GM12878 (cell line): ENCODE results near the gene FDXACB1. TPM values are rescaled to one million over a fixed set of nuclear protein-coding genes. Genes with fewer than 3 reads are reported as not detected.

Source experiments
- ATAC-seq: fragments of 200-7000 bp; cut with Tn5 transposase; 3 replicates; pipeline ENCODE4 v1.9.1; 2020; ENCODE audit warnings: mild to moderate bottlenecking, moderate library complexity
- BruUV-seq: library from RNA; stranded (reverse); fragments of 400-500 nt; replicated peaks from 2 replicates; lab custom pipeline; 2021; lab: Mats Ljungman, UMichigan
- CTCF ChIA-PET: fragments of 300-600 bp; sonication (Branson Sonifier 250); formaldehyde crosslinking; extraction: SDS; loops from one replicate; lab custom pipeline; 2021; ENCODE audit warnings: inconsistent platforms; lab: Yijun Ruan, JAX
- POLR2A ChIA-PET: fragments of 350-600 bp; formaldehyde crosslinking; extraction: SDS; loops from one replicate; lab custom pipeline; 2021; ENCODE audit warnings: inconsistent platforms; lab: Charles Lee
- RAD21 ChIA-PET: fragments of 300-600 bp; sonication (Branson Sonifier 250); formaldehyde crosslinking; loops from one replicate; lab custom pipeline; 2023; ENCODE audit warnings: antibody characterized with exemption; ENCODE audit not compliant: unreplicated experiment; lab: Charles Lee
- SMC1A ChIA-PET: fragments of 300-600 bp; sonication (Branson Sonifier 250); formaldehyde crosslinking; loops from one replicate; lab custom pipeline; 2023; ENCODE audit not compliant: unreplicated experiment, uncharacterized antibody; lab: Charles Lee
- DNase-seq: peaks from one replicate; pipeline ENCODE4 v3.0.0-alpha.2; 2011; ENCODE audit warnings: low read depth, low spot score
- FAIRE-seq: peaks from 3 replicates; lab custom pipeline; 2011; peaks lifted over from hg19 to GRCh38; lab: Jason Lieb, UNC
- H2AFZ ChIP-seq: 2 replicates; pipeline ENCODE4 v1.6.0; 2011; ENCODE audit warnings: low read depth, low read length, control low read depth; ENCODE audit not compliant: control insufficient read depth
- H3K27ac ChIP-seq: 2 replicates; pipeline ENCODE4 v1.5.1; 2011; ENCODE audit warnings: control low read depth; ENCODE audit not compliant: control insufficient read depth, insufficient read depth
- H3K27me3 ChIP-seq, 2 experiments: replicated peaks in 1 of 2; 2 replicates each; pipeline versions ENCODE4 v1.6.0 to v1.6.1; 2011; ENCODE audit warnings: low read length in 1 of 2; ENCODE audit not compliant: control insufficient read depth in 2 of 2, insufficient read depth in 2 of 2
- H3K36me3 ChIP-seq, 2 experiments: 2 replicates each; pipeline ENCODE4 v1.5.1; 2011; ENCODE audit warnings: low read length in 1 of 2; ENCODE audit not compliant: control insufficient read depth in 2 of 2, insufficient read depth in 2 of 2
- H3K4me1 ChIP-seq: 2 replicates; pipeline ENCODE4 v1.6.1; 2011; ENCODE audit warnings: mild to moderate bottlenecking, low read length, moderate library complexity, mixed read lengths; ENCODE audit not compliant: control insufficient read depth, insufficient read depth
- H3K4me2 ChIP-seq: 2 replicates; pipeline ENCODE4 v1.6.0; 2011; ENCODE audit warnings: control low read depth; ENCODE audit not compliant: control insufficient read depth, insufficient read depth
- H3K4me3 ChIP-seq: fragments of 200-600 bp; sonication (generic); 2 replicates; pipeline ENCODE4 v1.5.1; 2016
- H3K79me2 ChIP-seq: 2 replicates; pipeline ENCODE4 v1.6.0; 2011; ENCODE audit warnings: low read length; ENCODE audit not compliant: control insufficient read depth, insufficient read depth
- H3K9ac ChIP-seq: 2 replicates; pipeline ENCODE4 v1.8.0; 2011; ENCODE audit warnings: low read length, control low read depth, mixed read lengths; ENCODE audit not compliant: control insufficient read depth, insufficient read depth
- H3K9me3 ChIP-seq: replicated peaks from 3 replicates; pipeline ENCODE4 v1.5.1; 2011; ENCODE audit warnings: mild to moderate bottlenecking, low read length; ENCODE audit not compliant: control insufficient read depth, insufficient read depth
- H4K20me1 ChIP-seq: 2 replicates; pipeline ENCODE4 v1.6.0; 2011; ENCODE audit not compliant: control insufficient read depth, insufficient read depth
- ATF7 ChIP-seq: fragments of 450-650 bp; IDR thresholded peaks from 2 replicates; pipeline ENCODE4 v1.6.1; 2016; ENCODE audit warnings: low read depth, mild to moderate bottlenecking
- CEBPB ChIP-seq, 2 experiments: fragments of 150-350 bp in 1 of 2; IDR thresholded peaks; 2 replicates each; pipeline ENCODE4 v1.6.1; 2012 to 2014; ENCODE audit warnings: low read depth in 2 of 2, low read length in 2 of 2, borderline replicate concordance in 1 of 2, inconsistent platforms in 1 of 2
- EED ChIP-seq: sonication (generic); IDR thresholded peaks from 2 replicates; pipeline ENCODE4 v1.6.1; 2016; ENCODE audit warnings: antibody characterized with exemption, low read depth
- EGR1 ChIP-seq, 2 experiments: IDR thresholded peaks; 1 replicate in 1 of 2; 2 replicates in 1 of 2; pipeline ENCODE4 v1.6.1; 2011 to 2012; ENCODE audit warnings: low read depth in 2 of 2, low read length in 2 of 2, borderline replicate concordance in 1 of 2, mild to moderate bottlenecking in 1 of 2, moderate library complexity in 1 of 2
- EP300 ChIP-seq, 2 experiments: fragments of 150-350 bp in 1 of 2; IDR thresholded peaks; 2 replicates each; pipeline ENCODE4 v1.6.1; 2011 to 2012; ENCODE audit warnings: low read depth in 2 of 2, low read length in 2 of 2, borderline replicate concordance in 1 of 2, improper control_type of control experiment in 1 of 2, inconsistent platforms in 1 of 2; ENCODE audit not compliant: control insufficient read depth in 1 of 2
- FOXK2 ChIP-seq: fragments of 450-650 bp; IDR thresholded peaks from 2 replicates; pipeline ENCODE4 v1.6.1; 2017; ENCODE audit warnings: mild to moderate bottlenecking, moderate library complexity
- HDAC2 ChIP-seq: fragments of 200-600 bp; sonication (generic); IDR thresholded peaks from 2 replicates; pipeline ENCODE4 v1.6.1; 2017
- MEF2B ChIP-seq: fragments of 450-650 bp; IDR thresholded peaks from 2 replicates; pipeline ENCODE4 v1.6.1; 2018; ENCODE audit warnings: mild to moderate bottlenecking, moderate library complexity; ENCODE audit not compliant: partially characterized antibody, poor library complexity, severe bottlenecking
- PAX5 ChIP-seq: IDR thresholded peaks from 2 replicates; pipeline ENCODE4 v1.6.1; 2011; ENCODE audit warnings: low read depth, low read length, borderline replicate concordance
- PRDM15 ChIP-seq: fragments of 450-650 bp; formaldehyde crosslinking; IDR thresholded peaks from 2 replicates; pipeline ENCODE4 v1.4.0; 2020; ENCODE audit warnings: mild to moderate bottlenecking, moderate library complexity
- RCOR1 ChIP-seq: conservative IDR thresholded peaks from 2 replicates; pipeline ENCODE4 v1.6.1; 2012; ENCODE audit warnings: low read depth, low read length, improper control_type of control experiment
- RELB ChIP-seq: fragments of 450-650 bp; IDR thresholded peaks from 2 replicates; pipeline ENCODE4 v1.6.1; 2017; ENCODE audit warnings: low read depth, mild to moderate bottlenecking, moderate library complexity
- SIX5 ChIP-seq: IDR thresholded peaks from 2 replicates; pipeline ENCODE4 v1.6.1; 2011; ENCODE audit warnings: mild to moderate bottlenecking, low read depth, low read length, moderate library complexity; ENCODE audit not compliant: severe bottlenecking
- SMAD5 ChIP-seq: IDR thresholded peaks from 2 replicates; pipeline ENCODE4 v1.6.1; 2016; ENCODE audit warnings: antibody characterized with exemption, low read depth
- SP1 ChIP-seq: IDR thresholded peaks from one replicate; pipeline ENCODE4 v1.6.1; 2011; ENCODE audit warnings: low read depth, low read length
- USF1 ChIP-seq: IDR thresholded peaks from 2 replicates; pipeline ENCODE4 v1.6.1; 2011; ENCODE audit warnings: borderline replicate concordance, low read depth, mild to moderate bottlenecking, moderate library complexity, mixed read lengths, low read length; ENCODE audit not compliant: insufficient read depth; ENCODE audit errors: extremely low read length
- ZBTB33 ChIP-seq: fragments of 450-650 bp; IDR thresholded peaks from 2 replicates; pipeline ENCODE4 v1.6.1; 2017; ENCODE audit warnings: mild to moderate bottlenecking
- WGBS: methylation state at CpG from one replicate; pipeline ENCODE4 v1.1.6; 2016; ENCODE audit warnings: low lambda C conversion rate; ENCODE audit not compliant: insufficient replicate concordance, insufficient coverage; ENCODE audit errors: missing lambda C conversion rate; 5-methylcytosine and 5-hydroxymethylcytosine counted together
- in situ Hi-C: fragments of 300-500 bp; cut with MboI; formaldehyde crosslinking; loops from 9 replicates; pipeline ENCODE4 v1.14.3; 2018; ENCODE audit warnings: mixed read lengths
- intact Hi-C: fragments of 100-400 bp; cut with micrococcal nuclease; formaldehyde crosslinking; loops from one replicate; pipeline ENCODE4 v1.14.2; 2022; ENCODE audit not compliant: unreplicated experiment
- polyA plus RNA-seq, 11 experiments: library from polyadenylated mRNA; depleted of rRNA in 4 of 11; unstranded in 6 of 11; stranded (reverse) in 5 of 11; fragments of >200 nt; fragmentation: Nextera tagmentation in 4 of 11; fragmentation: Illumina TruSeq in 1 of 11; extraction: Ambion mirVana in 4 of 11; extraction: Trizol in 1 of 11; gene quantifications; 1 replicate in 1 of 11; 2 replicates in 10 of 11; pipeline versions ENCODE4 v1.2.1 to v1.2.3, GENCODE V29; 2011 to 2016; ENCODE audit warnings: inconsistent platforms in 2 of 11, missing spikeins in 2 of 11, low read depth in 1 of 11
- total RNA-seq, 4 experiments: library from RNA; depleted of rRNA in 3 of 4; stranded (reverse); fragments of >200 nt in 3 of 4; fragmentation: Illumina TruSeq in 1 of 4; extraction: Trizol in 1 of 4; gene quantifications; 2 replicates each; pipeline versions ENCODE4 v1.2.1 to v1.2.3, GENCODE V29; 2013 to 2021

The FDXACB1 gene
- total and polyA plus RNA-seq, 10 of the 15 experiments (the other 5 are each of a cell fraction or from before 2014, with no cell fraction given) = 7.4 to 13.3 (median 9.7) TPM

- DNase-seq (no peak), FAIRE-seq (no peak), ATAC-seq (no peak)
- no peak within 1 kb of the TSS for H3K27ac ChIP-seq
- H3K4me3 ChIP-seq = no peak within 1 kb of the TSS
- H3K9me3 ChIP-seq = no peaks in the 10 kb centered on the region
- ChIA-PET SMC1A (no interaction called here), POLR2A (interaction anchor here (0.6 kb wide), 1 partner anchor 17 kb away, joined by 3 read pairs; no protein-coding TSS in a partner anchor), RAD21 (no interaction called here), CTCF (interaction anchor here (1.4 kb wide), 1 partner anchor 14 kb away, joined by 5 read pairs; no protein-coding TSS in a partner anchor)
- BruUV-seq = no TSS peak
- no peaks in the 10 kb centered on the region for H4K20me1 ChIP-seq
- H2AFZ ChIP-seq = no peak within 1 kb of the TSS
- H3K79me2 ChIP-seq = no peaks in the 10 kb centered on the region
- H3K4me2 ChIP-seq = no peak within 1 kb of the TSS
- H3K36me3 ChIP-seq = no peaks in the 10 kb centered on the region
- intact Hi-C loops (no loop called here), in situ Hi-C loops (no loop called here)
- no peaks in the 10 kb centered on the region for H3K4me1 ChIP-seq
- no peaks in the 10 kb centered on the region; a peak in 2 of 4 replicates for H3K27me3 ChIP-seq
- no peak within 1 kb of the TSS for H3K9ac ChIP-seq
- WGBS = 27% methylated on average over 12 of the region's 26 CpGs
- TF ChIP-seq USF1 = no peak
- TF ChIP-seq SP1 = no peak
- TF ChIP-seq SMAD5 = no peak
- no peak for TF ChIP-seq FOXK2
- TF ChIP-seq RELB = no peak
- TF ChIP-seq CEBPB (IDR thresholded peaks at IDR 0.05; ENCODE audit: borderline replicate concordance in 1 of 2, low read depth in 2 of 2, low read length in 2 of 2) = no peak
- no peak for TF ChIP-seq ATF7
- TF ChIP-seq PRDM15 (CRISPR knock-in tag) = no peak
- TF ChIP-seq MEF2B = no peak
- TF ChIP-seq EED = no peak
- TF ChIP-seq ZBTB33 = no peak
- TF ChIP-seq HDAC2 = no peak
- no peak for TF ChIP-seq SIX5
- no peak for TF ChIP-seq RCOR1
- TF ChIP-seq PAX5 = no peak
- TF ChIP-seq EGR1 (IDR thresholded peaks at IDR 0.05; ENCODE audit: borderline replicate concordance in 1 of 2, low read depth in 2 of 2, low read length in 2 of 2) = no peak
- TF ChIP-seq EP300 (IDR thresholded peaks at IDR 0.05; ENCODE audit: borderline replicate concordance in 1 of 2, control insufficient read depth in 1 of 2, low read depth in 2 of 2, low read length in 2 of 2) = no peak
These were observed 33.6 kb upstream of the FDXACB1 start, which contains the start of gene HSPB2 for GRCh38 chr11:111912535-111912934. Gene HSPB2 (plus strand): TSS chr11:111912734. CDS start chr11:111912830, 96 bp downstream.
